Stimulated activated naive B cell treated with anti-CD40 and anti-IgM and Interleukin-4, amounts not matched to agents 10 μg/mL and 1 μg/mL and 100 μg/mL, for 72 hours (primary cell): ENCODE results near the gene ZNF592.
"Not testable (repeated sequence)": the region's sequence is repeated elsewhere in the genome, so short reads cannot be mapped to it uniquely, and the experiment has no call there.

Source experiments
- ATAC-seq, 2 donors: fragments of 150-1000 bp; cut with Tn5 transposase; replicated peaks; 2 replicates each; pipeline ENCODE4 v1.10.0; 2021; ENCODE audit warnings: moderate library complexity in 1 of 2
- DNase-seq: peaks from one replicate; pipeline ENCODE4 v3.0.0; 2021
- H3K27ac Mint-ChIP-seq: one replicate; pipeline ENCODE4 v1.8.0; 2022; ENCODE audit warnings: mild to moderate bottlenecking, mixed read lengths
- H3K27me3 Mint-ChIP-seq, 2 donors: one replicate each; pipeline ENCODE4 v1.8.0; 2022; ENCODE audit warnings: mixed read lengths in 2 of 2
- H3K36me3 Mint-ChIP-seq, 2 donors: one replicate each; pipeline ENCODE4 v1.8.0; 2022; ENCODE audit warnings: mixed read lengths in 2 of 2, mild to moderate bottlenecking in 1 of 2
- H3K4me1 Mint-ChIP-seq, 2 donors: one replicate each; pipeline ENCODE4 v1.8.0; 2022; ENCODE audit warnings: mixed read lengths in 2 of 2, mild to moderate bottlenecking in 1 of 2
- H3K4me3 Mint-ChIP-seq, 2 donors: one replicate each; pipeline ENCODE4 v1.8.0; 2022; ENCODE audit warnings: mild to moderate bottlenecking in 2 of 2, mixed read lengths in 2 of 2, moderate library complexity in 1 of 2
- H3K9me3 Mint-ChIP-seq, 2 donors: one replicate each; pipeline ENCODE4 v1.8.0; 2022; ENCODE audit warnings: mixed read lengths in 2 of 2, mild to moderate bottlenecking in 1 of 2

The ZNF592 gene

DNA sequence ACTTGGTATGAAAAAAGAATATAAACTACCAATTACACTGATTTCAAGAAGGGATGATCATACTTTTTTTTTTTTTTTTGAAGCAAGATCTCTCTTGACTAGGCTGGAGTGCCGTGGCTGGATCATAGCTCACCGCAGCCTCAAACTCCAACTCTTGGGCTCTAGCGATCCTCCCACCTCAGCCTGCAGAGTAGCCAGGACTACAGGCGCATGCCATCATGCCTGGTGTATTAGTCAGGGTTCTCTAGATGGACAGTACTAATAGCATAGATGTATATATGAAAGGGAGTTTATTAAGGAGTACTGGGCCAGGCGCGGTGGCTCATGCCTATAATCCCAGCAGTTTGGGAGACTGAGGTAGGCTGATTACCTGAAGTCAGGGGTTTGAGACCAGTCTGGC, 21.0 kb upstream of the ZNF592 start:
- peaks cover 0 to 2% of the 10 kb centered on the region in 2 donors for H3K9me3 Mint-ChIP-seq
- H3K36me3 Mint-ChIP-seq = peaks cover 2 to 4% of the 10 kb centered on the region in 2 donors
- no peaks in the 10 kb centered on the region for H3K27me3 Mint-ChIP-seq
- no peak for DNase-seq
- H3K4me1 Mint-ChIP-seq = peaks cover 20 to 49% of the 10 kb centered on the region in 2 donors
- no peak for ATAC-seq
- no peak overlapping the region for H3K27ac Mint-ChIP-seq
- H3K4me3 Mint-ChIP-seq = no peak overlapping the region

DNA sequence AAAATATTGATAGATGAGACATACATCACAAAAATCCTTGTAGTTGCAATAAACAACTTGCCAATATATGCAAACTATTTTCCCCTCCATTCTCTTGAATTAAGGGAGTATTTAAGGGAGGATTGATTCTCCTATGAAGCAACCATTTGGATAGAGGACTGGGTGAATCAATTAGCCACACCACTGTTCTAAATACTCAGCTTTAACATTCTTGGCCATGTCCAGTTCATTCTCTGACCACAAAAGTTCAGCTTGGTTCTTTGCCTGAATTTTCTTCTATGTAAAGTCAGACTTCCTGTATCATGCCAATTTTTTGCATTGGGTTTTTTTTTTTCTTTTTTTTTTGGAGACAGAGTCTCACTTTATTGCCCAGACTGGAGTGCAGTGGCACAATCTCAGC, 16.6 kb upstream of the ZNF592 start:
- Mint-ChIP-seq H3K36me3 (peaks cover 2 to 4% of the 10 kb centered on the region in 2 donors), H3K4me1 (peaks cover 34 to 66% of the 10 kb centered on the region in 2 donors), H3K4me3 (peak overlapping the region in 1 of 2 donors; percentile 51), H3K9me3 (peaks cover 0 to 2% of the 10 kb centered on the region in 2 donors), H3K27ac (no peak overlapping the region), H3K27me3 (no peaks in the 10 kb centered on the region)
- DNase-seq = no peak
- ATAC-seq = no peak

DNA sequence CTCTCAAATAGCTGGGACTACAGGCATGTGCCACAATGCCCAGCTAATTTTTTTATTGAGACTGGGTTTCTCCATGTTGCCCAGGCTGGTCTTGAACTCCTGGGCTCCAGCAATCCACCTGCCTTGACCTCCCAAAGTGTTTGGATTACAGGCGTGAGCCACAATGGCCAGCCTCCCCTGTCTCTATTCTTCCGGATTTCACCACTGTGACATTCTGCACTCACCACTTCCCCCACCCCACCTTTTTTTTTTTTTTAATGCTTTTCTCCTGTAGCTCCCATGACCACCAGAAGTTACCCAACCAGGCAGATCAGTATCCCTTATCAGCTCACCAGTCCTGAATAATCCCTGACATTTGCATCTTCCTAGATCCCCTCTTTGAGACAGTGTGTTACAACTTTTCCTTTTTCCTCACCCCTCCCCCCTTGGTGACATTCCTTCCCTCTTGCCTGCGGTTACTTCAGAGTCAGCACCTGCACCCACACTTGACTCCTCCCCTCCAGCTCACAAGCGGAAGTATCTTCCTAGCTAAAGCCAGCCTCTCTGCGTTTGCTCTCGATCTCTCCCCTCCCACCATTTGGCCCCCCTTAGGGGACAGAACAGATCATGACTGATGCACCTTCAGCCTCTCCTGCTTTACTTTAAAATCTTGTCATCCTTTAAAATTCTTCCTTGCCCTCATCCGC, 13.5 kb upstream of the ZNF592 start:
- peak overlapping the region; percentile 72 for H3K27ac Mint-ChIP-seq
- peaks cover 0 to 2% of the 10 kb centered on the region in 2 donors for H3K9me3 Mint-ChIP-seq
- H3K27me3 Mint-ChIP-seq = no peaks in the 10 kb centered on the region
- peaks cover 2 to 4% of the 10 kb centered on the region in 2 donors for H3K36me3 Mint-ChIP-seq
- H3K4me1 Mint-ChIP-seq = peaks cover 27 to 54% of the 10 kb centered on the region in 2 donors
- H3K4me3 Mint-ChIP-seq = peak overlapping the region; percentile 72 to 78
- DNase-seq (peak; percentile 69), ATAC-seq (peak; percentile 70 to 78)

DNA sequence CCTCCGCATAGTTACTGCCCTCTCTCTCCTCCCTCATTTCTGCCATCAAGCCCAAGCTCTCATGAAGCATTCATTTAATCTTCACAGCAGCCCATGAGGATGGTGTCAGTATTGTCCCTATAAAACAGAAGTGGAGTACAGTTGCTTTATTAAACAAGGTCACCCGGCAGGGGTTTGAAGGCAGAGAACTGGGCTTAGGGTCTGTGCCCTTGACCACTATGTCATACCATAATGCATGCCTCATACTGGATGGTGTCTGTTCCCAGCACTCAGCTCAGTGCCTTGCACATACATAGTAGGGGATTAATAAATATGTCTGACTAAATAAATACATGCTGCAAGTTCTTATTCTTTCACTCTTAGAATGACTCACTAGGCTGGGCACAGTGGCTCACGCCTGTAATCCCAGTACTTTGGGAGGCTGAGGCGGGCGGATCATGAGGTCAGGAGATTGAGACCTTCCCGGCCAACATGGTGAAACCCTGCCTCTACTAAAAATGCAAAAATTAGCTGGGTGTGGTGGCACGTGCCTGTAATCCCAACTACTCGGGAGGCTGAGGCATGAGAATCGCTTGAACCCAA, 12.8 kb upstream of the ZNF592 start:
- H3K36me3 Mint-ChIP-seq, DNase-seq, H3K27me3 Mint-ChIP-seq, H3K9me3 Mint-ChIP-seq: not testable (repeated sequence)
- peak; percentile 29 to 50 for ATAC-seq
- Mint-ChIP-seq H3K4me3 (peak overlapping the region; percentile 72 to 78), H3K27ac (peak overlapping the region; percentile 72), H3K4me1 (peaks cover 27 to 53% of the 10 kb centered on the region in 2 donors)

DNA sequence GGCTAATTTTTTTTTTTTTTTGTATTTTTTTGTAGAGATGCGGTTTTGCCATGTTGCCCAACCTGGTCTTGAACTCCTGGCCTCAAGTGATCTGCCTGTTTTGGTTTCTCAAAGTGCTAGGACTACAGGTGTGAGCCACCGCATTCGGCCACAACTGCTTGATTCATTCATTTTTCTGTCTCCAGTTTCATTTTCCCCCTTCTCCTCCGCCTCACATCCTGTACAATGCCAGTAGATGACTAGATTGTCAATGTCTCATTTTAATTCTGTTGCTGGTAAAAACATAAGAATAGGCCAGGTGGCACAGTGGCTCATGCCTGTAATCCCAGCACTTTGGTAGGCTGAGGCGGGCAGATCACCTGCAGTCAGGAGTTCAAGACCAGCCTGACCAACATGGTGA, 12.0 kb upstream of the ZNF592 start:
- H3K9me3 Mint-ChIP-seq = no peaks in the 10 kb centered on the region
- no peaks in the 10 kb centered on the region for H3K36me3 Mint-ChIP-seq
- H3K4me3 Mint-ChIP-seq = peak overlapping the region in 1 of 2 donors; percentile 35
- ATAC-seq = peak in 1 of 2 donors; percentile 31
- H3K27ac Mint-ChIP-seq = no peak overlapping the region
- no peaks in the 10 kb centered on the region for H3K27me3 Mint-ChIP-seq
- DNase-seq = no peak
- H3K4me1 Mint-ChIP-seq = peaks cover 26 to 45% of the 10 kb centered on the region in 2 donors

DNA sequence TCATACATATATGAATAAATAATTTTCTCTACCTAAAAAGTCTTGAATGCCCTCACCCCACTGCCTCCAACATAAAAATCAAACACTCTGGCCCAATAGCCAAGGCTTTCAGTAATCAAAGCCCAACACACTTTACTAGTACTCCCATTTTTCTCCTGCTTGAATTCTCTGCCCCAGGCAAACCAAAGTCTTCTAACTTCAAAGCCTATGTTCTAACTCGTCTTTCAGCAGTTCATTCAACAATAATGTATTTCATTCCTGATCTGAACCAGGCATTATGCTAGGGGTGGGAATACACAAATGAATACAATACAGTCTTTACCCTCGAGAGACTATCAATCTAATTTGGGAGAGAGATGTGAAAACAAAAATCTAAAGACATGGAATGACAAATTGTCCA, 11.4 kb upstream of the ZNF592 start:
- H3K9me3 Mint-ChIP-seq = no peaks in the 10 kb centered on the region
- no peak for ATAC-seq
- no peak for DNase-seq
- H3K27me3 Mint-ChIP-seq = no peaks in the 10 kb centered on the region
- H3K36me3 Mint-ChIP-seq = no peaks in the 10 kb centered on the region
- H3K4me1 Mint-ChIP-seq = peaks cover 26 to 42% of the 10 kb centered on the region in 2 donors
- peak overlapping the region; percentile 26 for H3K27ac Mint-ChIP-seq
- H3K4me3 Mint-ChIP-seq = no peak overlapping the region

DNA sequence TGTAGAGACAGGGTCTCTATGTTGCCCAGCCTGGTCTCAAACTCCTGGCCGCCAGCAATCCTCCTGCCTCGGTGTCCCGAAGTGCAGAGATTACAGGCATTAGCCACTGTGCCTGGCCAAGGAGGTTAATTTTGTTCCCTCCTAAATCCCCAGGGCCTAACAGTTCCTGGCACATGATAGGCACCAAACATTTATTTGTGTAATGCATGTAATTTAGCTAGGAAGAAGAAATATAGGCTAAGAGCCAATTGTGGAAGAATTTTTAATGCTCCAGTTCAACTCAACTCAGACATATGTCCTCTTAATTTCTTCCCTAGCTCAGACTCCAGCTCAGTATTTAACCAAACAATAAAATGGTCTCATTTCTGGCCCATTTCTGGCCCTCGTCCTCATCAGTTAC, 7.7 kb upstream of the ZNF592 start:
- ATAC-seq (no peak), DNase-seq (no peak)
- H3K36me3 Mint-ChIP-seq = peaks cover 0 to 1% of the 10 kb centered on the region in 2 donors
- no peaks in the 10 kb centered on the region for H3K9me3 Mint-ChIP-seq
- no peaks in the 10 kb centered on the region for H3K27me3 Mint-ChIP-seq
- no peak overlapping the region for H3K27ac Mint-ChIP-seq
- H3K4me3 Mint-ChIP-seq = no peak overlapping the region
- H3K4me1 Mint-ChIP-seq = peaks cover 21 to 28% of the 10 kb centered on the region in 2 donors

DNA sequence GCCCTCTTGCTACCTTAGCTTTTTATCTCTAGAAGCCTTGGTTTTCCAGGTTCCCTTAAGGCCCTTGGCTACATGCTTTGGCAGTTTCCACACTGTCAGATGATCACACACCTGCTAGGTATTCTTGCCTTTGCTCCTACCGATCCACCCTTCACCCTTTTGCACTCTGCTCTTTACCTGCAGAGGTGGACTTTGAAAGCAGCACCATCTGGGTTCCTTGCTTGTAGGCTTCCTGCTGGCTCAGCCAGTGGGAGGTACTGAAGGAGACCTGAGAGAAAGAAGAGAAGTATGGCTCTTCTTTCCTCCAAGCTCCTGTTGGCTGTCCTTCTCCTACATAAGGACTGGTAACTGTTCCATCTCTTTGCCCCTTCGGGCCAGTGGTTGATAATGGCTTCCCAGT, 7.3 kb upstream of the ZNF592 start:
- Mint-ChIP-seq H3K4me3 (no peak overlapping the region), H3K36me3 (peaks cover 0 to 1% of the 10 kb centered on the region in 2 donors), H3K4me1 (peaks cover 20 to 27% of the 10 kb centered on the region in 2 donors), H3K9me3 (no peaks in the 10 kb centered on the region), H3K27ac (peak overlapping the region; percentile 20), H3K27me3 (no peaks in the 10 kb centered on the region)
- DNase-seq (no peak), ATAC-seq (no peak)

DNA sequence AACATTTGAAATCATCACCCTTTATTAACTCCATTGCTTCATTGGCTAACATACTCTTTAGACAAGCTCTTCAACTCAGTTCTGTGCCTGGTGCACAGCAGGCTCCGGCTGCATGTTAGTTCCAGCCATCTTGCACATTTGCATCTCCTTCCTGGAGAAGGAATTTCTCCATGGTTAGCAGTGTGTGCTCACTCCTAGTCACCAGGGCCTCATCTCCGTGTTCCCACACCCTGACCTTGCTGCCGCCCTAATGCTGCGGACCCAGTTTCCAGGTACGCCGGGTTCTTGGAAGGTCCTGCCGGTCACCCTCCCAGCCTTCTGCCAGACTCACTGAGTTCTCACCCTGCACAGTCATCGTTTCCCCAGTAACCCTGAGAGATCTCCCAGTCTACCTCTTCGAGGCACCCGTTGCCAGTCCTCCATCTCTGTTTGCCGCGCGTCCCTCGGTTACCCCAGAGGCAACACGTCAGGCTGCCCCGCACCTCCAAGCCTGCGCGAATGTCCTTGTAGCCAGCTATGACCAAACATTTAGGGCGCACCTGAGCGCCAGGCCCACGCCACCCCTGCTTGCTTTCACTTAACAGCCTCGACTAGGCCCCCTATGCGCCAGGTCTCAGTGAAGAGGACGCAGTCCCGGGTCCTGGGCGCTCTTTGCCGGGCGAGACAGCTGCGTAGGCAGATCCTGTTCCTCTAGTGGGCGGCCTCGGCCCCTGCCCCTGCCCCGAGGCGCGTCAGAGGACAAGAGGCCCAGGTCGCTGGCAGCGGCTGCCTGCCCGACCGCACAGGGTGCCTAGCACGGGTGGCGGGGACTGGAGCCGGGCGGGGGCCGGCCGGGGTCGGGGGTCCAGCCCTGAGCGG, 747 bp upstream of the ZNF592 start:
- Mint-ChIP-seq H3K9me3 (no peaks in the 10 kb centered on the region), H3K4me1 (peaks cover 38 to 60% of the 10 kb centered on the region in 2 donors), H3K36me3 (peaks cover 13 to 21% of the 10 kb centered on the region in 2 donors), H3K27me3 (no peaks in the 10 kb centered on the region), H3K4me3 (peak overlapping the region; percentile 93 to 97), H3K27ac (peak overlapping the region; percentile 97)
- ATAC-seq = peak; percentile 66 to 70
- DNase-seq = peak; percentile 74

DNA sequence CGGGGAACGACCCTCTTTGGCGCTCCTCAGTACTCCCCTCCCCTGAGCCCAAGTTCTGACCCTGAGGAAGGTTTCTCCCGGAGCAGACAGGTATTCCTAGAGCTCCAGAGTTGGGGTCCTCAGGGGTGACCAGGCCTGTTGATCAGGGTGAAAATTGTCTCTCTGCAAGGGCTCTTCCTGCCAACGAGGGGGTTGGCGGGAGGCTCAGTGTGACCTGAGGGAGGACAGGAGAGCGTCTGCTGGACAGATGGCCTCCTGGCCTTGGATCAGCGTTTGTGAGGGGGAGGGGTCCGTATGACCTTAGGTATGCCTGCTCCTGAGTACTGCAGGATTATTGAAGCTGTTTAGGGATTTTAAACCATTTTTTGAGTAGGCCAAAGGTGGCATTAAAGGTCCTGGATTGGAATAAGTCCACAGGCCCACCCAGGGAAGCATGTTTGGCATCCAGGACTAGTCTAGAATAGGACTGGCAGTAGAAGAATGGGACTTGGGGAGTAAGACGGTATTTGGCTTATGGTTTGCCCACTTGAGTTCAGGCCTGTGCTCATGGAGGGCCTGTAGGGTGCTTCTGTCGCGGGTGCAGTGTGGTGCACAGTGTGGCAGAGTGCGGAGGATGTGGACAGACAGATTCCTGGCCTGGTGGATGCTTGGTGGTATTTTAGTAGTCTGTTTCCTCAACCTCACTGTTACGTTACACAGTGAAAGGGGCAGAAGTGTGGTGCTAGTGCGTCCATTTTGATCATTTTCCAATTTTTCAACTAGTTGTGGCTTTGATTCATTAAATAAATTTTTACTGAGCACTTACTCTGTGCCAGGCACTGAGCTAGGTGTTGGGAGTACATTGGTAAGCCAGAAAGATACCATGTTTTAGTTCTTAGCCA, 959 bp downstream of the ZNF592 start:
- H3K4me3 Mint-ChIP-seq = peak overlapping the region; percentile 96 to 98
- DNase-seq (no peak), ATAC-seq (peak; percentile 25 to 33)
- H3K27me3 Mint-ChIP-seq = no peaks in the 10 kb centered on the region
- no peaks in the 10 kb centered on the region for H3K9me3 Mint-ChIP-seq
- H3K27ac Mint-ChIP-seq = peak overlapping the region; percentile 95
- peaks cover 38 to 71% of the 10 kb centered on the region in 2 donors for H3K4me1 Mint-ChIP-seq
- H3K36me3 Mint-ChIP-seq = peaks cover 20 to 31% of the 10 kb centered on the region in 2 donors

DNA sequence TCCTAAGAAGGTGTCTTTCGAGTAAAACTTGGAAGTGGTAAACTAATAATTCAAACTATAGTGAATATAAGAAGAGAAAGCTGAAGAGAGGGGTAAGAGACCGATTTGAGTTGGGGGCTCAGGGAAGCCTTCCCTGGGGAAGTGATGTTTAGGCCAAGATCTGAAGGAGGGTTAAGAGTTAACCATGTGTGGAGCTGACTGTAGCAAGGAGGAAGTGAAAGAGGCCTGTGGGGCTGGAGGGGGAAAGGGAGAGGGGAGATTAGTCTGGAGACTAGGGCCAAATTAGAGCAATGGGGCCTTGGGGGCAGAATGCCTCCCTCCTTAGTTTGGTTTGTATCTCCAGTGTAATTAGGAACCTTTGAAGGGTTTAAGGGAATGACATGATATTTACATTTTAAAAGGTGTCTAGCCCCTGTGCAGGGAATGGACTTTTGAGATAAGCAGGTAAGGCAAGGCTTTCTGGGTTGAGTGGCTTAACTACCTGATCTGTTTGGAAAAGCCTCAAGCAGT, 2.2 kb downstream of the ZNF592 start:
- peak overlapping the region; percentile 96 to 98 for H3K4me3 Mint-ChIP-seq
- H3K4me1 Mint-ChIP-seq = peaks cover 34 to 69% of the 10 kb centered on the region in 2 donors
- ATAC-seq (peak; percentile 42 to 47), DNase-seq (peak; percentile 35)
- no peaks in the 10 kb centered on the region for H3K9me3 Mint-ChIP-seq
- H3K27ac Mint-ChIP-seq = peak overlapping the region; percentile 80
- no peaks in the 10 kb centered on the region for H3K27me3 Mint-ChIP-seq
- peaks cover 21 to 39% of the 10 kb centered on the region in 2 donors for H3K36me3 Mint-ChIP-seq

DNA sequence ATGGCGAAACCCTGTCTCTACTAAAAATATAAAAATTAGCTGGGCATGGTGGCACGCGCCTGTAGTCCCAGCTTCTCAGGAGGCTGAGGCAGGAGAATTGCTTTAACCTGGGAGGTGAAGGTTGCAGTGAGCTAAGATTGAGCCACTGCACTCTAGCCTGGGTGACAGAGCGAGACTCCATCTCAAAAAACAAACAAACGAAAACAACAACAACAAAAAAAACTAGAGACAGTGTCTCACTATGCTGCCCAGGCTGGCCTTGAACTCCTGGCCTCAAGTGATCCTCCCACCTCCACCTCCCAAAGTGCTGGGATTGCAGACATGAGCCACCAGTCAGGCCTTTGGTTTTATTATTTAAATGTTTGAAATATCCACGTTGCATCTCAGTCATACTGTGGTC, 3.3 kb downstream of the ZNF592 start:
- Mint-ChIP-seq H3K36me3 (peaks cover 21 to 43% of the 10 kb centered on the region in 2 donors), H3K4me1 (peaks cover 38 to 71% of the 10 kb centered on the region in 2 donors)
- ATAC-seq, H3K9me3 Mint-ChIP-seq, DNase-seq, H3K27me3 Mint-ChIP-seq, H3K4me3 Mint-ChIP-seq, H3K27ac Mint-ChIP-seq: not testable (repeated sequence)

DNA sequence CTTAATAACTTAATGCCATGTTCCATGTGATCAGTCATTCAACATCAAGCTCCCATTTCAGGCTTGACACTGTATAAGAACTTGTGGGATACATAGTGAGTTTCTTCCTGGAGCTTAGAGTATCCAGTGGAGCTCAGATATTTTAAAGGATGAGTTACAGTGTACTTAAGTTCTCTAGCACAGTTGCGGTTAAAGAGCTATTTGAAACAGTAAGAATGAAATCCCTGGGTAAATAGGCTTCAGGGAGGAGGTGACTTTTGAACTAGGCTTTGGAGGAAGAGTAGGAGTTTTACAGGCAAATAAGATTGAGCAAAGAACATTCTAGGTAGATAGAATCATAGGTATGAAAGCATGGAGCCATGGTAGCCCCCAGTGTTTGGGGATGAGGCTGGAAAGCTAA, 3.8 kb downstream of the ZNF592 start:
- Mint-ChIP-seq H3K9me3 (no peaks in the 10 kb centered on the region), H3K36me3 (peaks cover 22 to 44% of the 10 kb centered on the region in 2 donors), H3K27ac (no peak overlapping the region), H3K4me1 (peaks cover 37 to 71% of the 10 kb centered on the region in 2 donors), H3K27me3 (no peaks in the 10 kb centered on the region), H3K4me3 (peak overlapping the region; percentile 1 to 33)
- DNase-seq (no peak), ATAC-seq (no peak)
